HepG2 (cell line): ENCODE data around the gene CAPN11. TPM values are rescaled to one million over a fixed set of nuclear protein-coding genes. Genes with fewer than 3 reads are reported as not detected.
A peak's percentile ranks its signal among the peaks of the same experiment; 100 is the strongest.

Experiments
- AGO1 ChIP-seq: fragments of 200-400 bp; formaldehyde crosslinking; IDR thresholded peaks from 2 replicates; pipeline ENCODE4 v1.6.1; 2017; ENCODE audit warnings: mild to moderate bottlenecking, low read depth, low read length, moderate library complexity; ENCODE audit not compliant: poor library complexity, severe bottlenecking
- ARNT2 ChIP-seq: sonication (generic); formaldehyde crosslinking; IDR thresholded peaks from 2 replicates; pipeline ENCODE4 v1.8.0; 2022; ENCODE audit warnings: mild to moderate bottlenecking, low read depth, missing genetic modification reagents, moderate library complexity
- BATF2 ChIP-seq: sonication (generic); formaldehyde crosslinking; IDR thresholded peaks from 2 replicates; pipeline ENCODE4 v1.8.0; 2022; ENCODE audit warnings: mild to moderate bottlenecking, missing genetic modification reagents, moderate library complexity
- BORCS8-MEF2B ChIP-seq: sonication (generic); formaldehyde crosslinking; IDR thresholded peaks from 2 replicates; pipeline ENCODE4 v1.8.0; 2022; ENCODE audit warnings: mild to moderate bottlenecking, missing genetic modification reagents
- DBP ChIP-seq: sonication (generic); formaldehyde crosslinking; IDR thresholded peaks from 2 replicates; pipeline ENCODE4 v1.4.0; 2020; ENCODE audit warnings: missing genetic modification reagents; ENCODE audit errors: not compliant biosample characterization
- FOSL1 ChIP-seq: sonication (generic); formaldehyde crosslinking; IDR thresholded peaks from 2 replicates; pipeline ENCODE4 v1.9.0; 2021; ENCODE audit warnings: missing genetic modification reagents, borderline replicate concordance
- HDAC6 ChIP-seq: fragments of 200-600 bp; sonication (generic); IDR thresholded peaks from 2 replicates; pipeline ENCODE4 v1.7.0; 2017; ENCODE audit warnings: mild to moderate bottlenecking, antibody characterized with exemption, low read length, low read depth
- JDP2 ChIP-seq: sonication (generic); formaldehyde crosslinking; IDR thresholded peaks from 2 replicates; pipeline ENCODE4 v1.8.1; 2022; ENCODE audit warnings: missing genetic modification reagents, borderline replicate concordance
- MBD4 ChIP-seq: IDR thresholded peaks from 2 replicates; pipeline ENCODE4 v1.6.1; 2012; ENCODE audit warnings: low read length, inconsistent platforms, borderline replicate concordance
- MEIS2 ChIP-seq: sonication (generic); formaldehyde crosslinking; IDR thresholded peaks from 2 replicates; pipeline ENCODE4 v1.9.0; 2021; ENCODE audit warnings: mild to moderate bottlenecking, missing genetic modification reagents
- MXD1 ChIP-seq: sonication (generic); formaldehyde crosslinking; IDR thresholded peaks from 2 replicates; pipeline ENCODE4 v1.4.0; 2020; ENCODE audit warnings: mild to moderate bottlenecking, missing genetic modification reagents
- SIN3B ChIP-seq: fragments of 150-350 bp; IDR thresholded peaks from 2 replicates; pipeline ENCODE4 v1.6.1; 2014; ENCODE audit warnings: low read length
- SKI ChIP-seq: fragments of 450-650 bp; IDR thresholded peaks from one replicate; pipeline ENCODE4 v1.6.1; 2018; ENCODE audit warnings: mild to moderate bottlenecking; ENCODE audit not compliant: partially characterized antibody
- SPEN ChIP-seq: sonication (generic); formaldehyde crosslinking; IDR thresholded peaks from 2 replicates; pipeline ENCODE4 v1.5.1; 2020; ENCODE audit warnings: low read depth, mild to moderate bottlenecking, missing genetic modification reagents
- THAP9 ChIP-seq: sonication (generic); formaldehyde crosslinking; IDR thresholded peaks from 2 replicates; pipeline ENCODE4; 2020; ENCODE audit warnings: missing genetic modification reagents, mild to moderate bottlenecking, borderline replicate concordance
- ZBTB26 ChIP-seq: IDR thresholded peaks from 2 replicates; pipeline ENCODE4 v1.6.1; 2016; ENCODE audit warnings: missing compliant biosample characterization, missing genetic modification reagents, borderline replicate concordance
- ZFX ChIP-seq: sonication (generic); formaldehyde crosslinking; IDR thresholded peaks from 2 replicates; pipeline ENCODE4 v1.4.0; 2020; ENCODE audit warnings: mild to moderate bottlenecking, low read depth, missing genetic modification reagents, moderate library complexity
- ZNF333 ChIP-seq: sonication (generic); formaldehyde crosslinking; IDR thresholded peaks from 2 replicates; pipeline ENCODE4 v1.4.0; 2020; ENCODE audit warnings: mild to moderate bottlenecking, missing genetic modification reagents, borderline replicate concordance
- ZNF34 ChIP-seq: sonication (generic); formaldehyde crosslinking; IDR thresholded peaks from 2 replicates; pipeline ENCODE4 v1.4.0; 2020; ENCODE audit warnings: mild to moderate bottlenecking, missing genetic modification reagents, borderline replicate concordance
- ZNF496 ChIP-seq: sonication (generic); formaldehyde crosslinking; IDR thresholded peaks from 2 replicates; pipeline ENCODE4 v1.8.1; 2023; ENCODE audit warnings: mild to moderate bottlenecking, moderate library complexity, missing genetic modification reagents; ENCODE audit not compliant: insufficient replicate concordance
- ZNF572 ChIP-seq: sonication (generic); formaldehyde crosslinking; IDR thresholded peaks from 2 replicates; pipeline ENCODE4 v1.5.1; 2020; ENCODE audit warnings: mild to moderate bottlenecking, missing genetic modification reagents
- polyA plus RNA-seq, 8 experiments: library from polyadenylated mRNA; depleted of rRNA in 3 of 8; stranded (reverse) in 7 of 8; unstranded in 1 of 8; fragments of >200 nt; fragmentation: Illumina TruSeq in 4 of 8; extraction: Trizol in 4 of 8; gene quantifications; 2 replicates each; pipeline versions ENCODE4 v1.2.1 to v1.2.3, GENCODE V29; 2011 to 2016; ENCODE audit warnings: low read depth in 4 of 8, missing spikeins in 1 of 8, mixed read lengths in 1 of 8; ENCODE audit not compliant: insufficient read depth in 1 of 8
- total RNA-seq, 5 experiments: library from RNA; depleted of rRNA; stranded (reverse); fragments of >200 nt; fragmentation: Illumina TruSeq; extraction: Trizol; gene quantifications; 2 replicates each; pipeline ENCODE4 v1.2.3, GENCODE V29; 2016; ENCODE audit warnings: low read depth in 1 of 5

CAPN11 gene
- total and polyA plus RNA-seq, 2 of the 13 experiments (the other 11 are each of a cell fraction or from before 2014, with no cell fraction given), result 0.07 to 0.11 TPM

- no peak for TF ChIP-seq MXD1 (CRISPR knock-in tag)
- peak; percentile 39; the same call in 1 of the 2 replicates for TF ChIP-seq ZFX
- TF ChIP-seq ZNF34 (CRISPR knock-in tag), result no peak
- no peak for TF ChIP-seq ZNF572 (CRISPR knock-in tag)
- no peak for TF ChIP-seq DBP (CRISPR knock-in tag)
- TF ChIP-seq SPEN (CRISPR knock-in tag), result no peak; the same call in 1 of the 2 replicates
- TF ChIP-seq ZBTB26 (CRISPR knock-in tag), result no peak
- TF ChIP-seq JDP2 (CRISPR knock-in tag), result no peak
- no peak for TF ChIP-seq SKI
- no peak for TF ChIP-seq MBD4
- TF ChIP-seq MEIS2, result no peak
- no peak for TF ChIP-seq AGO1
- TF ChIP-seq ZNF333 (CRISPR knock-in tag), result no peak
- no peak for TF ChIP-seq BATF2 (CRISPR knock-in tag)
- no peak for TF ChIP-seq THAP9 (CRISPR knock-in tag)
- no peak for TF ChIP-seq ARNT2 (CRISPR knock-in tag)
- no peak for TF ChIP-seq FOSL1 (CRISPR knock-in tag)
- TF ChIP-seq SIN3B, result no peak
- no peak for TF ChIP-seq BORCS8-MEF2B (CRISPR knock-in tag)
- TF ChIP-seq HDAC6, result no peak
- TF ChIP-seq ZNF496 (CRISPR knock-in tag), result no peak
These were observed 46.9 kb upstream of the CAPN11 start (continued) for GRCh38 chr6:44111434-44112417.
